ENCODE results near the gene IL22.

The IL22 gene

DNA sequence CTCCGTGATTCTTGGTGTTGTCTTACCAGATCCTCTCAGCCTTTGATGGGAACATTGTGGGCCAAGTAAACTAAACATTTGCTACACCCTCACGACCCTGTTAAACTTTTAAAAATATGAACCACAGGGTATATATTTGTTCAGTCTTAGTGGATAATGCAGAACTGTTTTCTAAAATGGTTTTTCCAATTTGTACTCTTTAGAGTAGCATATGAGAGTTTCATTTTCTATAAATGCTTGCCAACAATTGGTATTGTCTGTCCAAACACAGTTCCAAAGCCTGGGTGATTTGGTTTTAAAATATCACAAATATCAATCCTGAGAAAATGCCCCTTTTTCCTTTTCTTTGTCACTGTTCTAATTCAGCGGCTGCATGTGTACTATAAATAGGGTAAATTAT lies 6.7 kb upstream of the IL22 start:
- Histone ChIP-seq H3F3A (ENCODE audit: low read depth) (no peaks in the 10 kb centered on the region), H2AFZ (ENCODE audit: low read length) (no peak overlapping the region), H3K9me3 (ENCODE audit: insufficient read depth, low read depth, low read length) (no peaks in the 10 kb centered on the region), H3K9ac (ENCODE audit: low read depth, low read length, poor library complexity, severe bottlenecking) (no peak overlapping the region), H3K27me3 (ENCODE audit: insufficient read depth, low read length, poor library complexity, severe bottlenecking) (no peaks in the 10 kb centered on the region), H3K9me2 (replicated peaks; ENCODE audit: low read depth, low read length) (no peaks in the 10 kb centered on the region), H3K4me1 (ENCODE audit: insufficient read depth, low read length, poor library complexity, severe bottlenecking) (peaks cover 26% of the 10 kb centered on the region), H3K4me2 (ENCODE audit: low read depth, low read length, poor library complexity, severe bottlenecking) (no peak overlapping the region), H4K20me1 (ENCODE audit: insufficient read depth, low read length, poor library complexity, severe bottlenecking) (no peaks in the 10 kb centered on the region), H3K36me3 (ENCODE audit: insufficient read depth, low read length) (no peaks in the 10 kb centered on the region), H3K4me3 (ENCODE audit: low read length, poor library complexity, severe bottlenecking) (no peak overlapping the region), H3K79me2 (ENCODE audit: insufficient read depth, low read length) (no peaks in the 10 kb centered on the region)
- TF ChIP-seq, protein P1, sequence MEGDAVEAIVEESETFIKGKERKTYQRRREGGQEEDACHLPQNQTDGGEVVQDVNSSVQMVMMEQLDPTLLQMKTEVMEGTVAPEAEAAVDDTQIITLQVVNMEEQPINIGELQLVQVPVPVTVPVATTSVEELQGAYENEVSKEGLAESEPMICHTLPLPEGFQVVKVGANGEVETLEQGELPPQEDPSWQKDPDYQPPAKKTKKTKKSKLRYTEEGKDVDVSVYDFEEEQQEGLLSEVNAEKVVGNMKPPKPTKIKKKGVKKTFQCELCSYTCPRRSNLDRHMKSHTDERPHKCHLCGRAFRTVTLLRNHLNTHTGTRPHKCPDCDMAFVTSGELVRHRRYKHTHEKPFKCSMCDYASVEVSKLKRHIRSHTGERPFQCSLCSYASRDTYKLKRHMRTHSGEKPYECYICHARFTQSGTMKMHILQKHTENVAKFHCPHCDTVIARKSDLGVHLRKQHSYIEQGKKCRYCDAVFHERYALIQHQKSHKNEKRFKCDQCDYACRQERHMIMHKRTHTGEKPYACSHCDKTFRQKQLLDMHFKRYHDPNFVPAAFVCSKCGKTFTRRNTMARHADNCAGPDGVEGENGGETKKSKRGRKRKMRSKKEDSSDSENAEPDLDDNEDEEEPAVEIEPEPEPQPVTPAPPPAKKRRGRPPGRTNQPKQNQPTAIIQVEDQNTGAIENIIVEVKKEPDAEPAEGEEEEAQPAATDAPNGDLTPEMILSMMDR (conservative IDR thresholded peaks at IDR 0.05; ENCODE audit: low read length): no peak
- no peak for TF ChIP-seq EZH2phosphoT487 (IDR thresholded peaks at IDR 0.05; ENCODE audit: borderline replicate concordance)

DNA sequence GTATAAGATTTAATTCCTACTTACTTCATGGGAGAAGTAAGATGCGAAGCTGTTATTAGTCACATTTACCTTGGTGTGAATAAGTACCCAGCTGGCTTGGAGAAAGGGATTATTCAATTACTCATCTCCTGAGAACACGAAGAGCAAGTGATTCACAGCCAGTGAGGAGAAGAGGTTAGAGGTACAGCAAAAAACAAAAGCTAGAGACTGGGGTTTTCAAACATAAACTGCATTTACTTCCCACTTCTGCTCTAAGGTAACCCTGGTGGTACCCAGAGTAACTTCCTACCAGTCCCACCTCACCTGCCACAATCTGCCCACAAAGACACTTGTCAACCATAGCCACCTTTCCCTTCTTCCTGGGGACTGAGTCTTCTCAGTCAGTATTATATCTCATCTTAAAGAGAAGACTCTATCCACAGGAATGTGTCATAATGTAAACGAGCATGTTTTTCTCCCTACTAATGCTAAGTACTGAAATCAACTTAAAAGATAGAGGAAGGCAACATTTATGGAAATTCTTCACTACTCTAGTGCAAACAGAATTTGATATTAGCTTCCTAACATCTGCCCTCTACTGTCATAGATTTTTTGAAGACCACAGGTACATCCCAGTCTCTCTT lies 6.0 kb upstream of the IL22 start:
- Histone ChIP-seq H2AFZ (ENCODE audit: low read length) (no peak overlapping the region), H4K20me1 (ENCODE audit: insufficient read depth, low read length, poor library complexity, severe bottlenecking) (no peaks in the 10 kb centered on the region), H3K27me3 (ENCODE audit: insufficient read depth, low read length, poor library complexity, severe bottlenecking) (no peaks in the 10 kb centered on the region), H3K9me3 (ENCODE audit: insufficient read depth, low read depth, low read length) (no peaks in the 10 kb centered on the region), H3F3A (ENCODE audit: low read depth) (no peaks in the 10 kb centered on the region), H3K9me2 (replicated peaks; ENCODE audit: low read depth, low read length) (no peaks in the 10 kb centered on the region), H3K36me3 (ENCODE audit: insufficient read depth, low read length) (no peaks in the 10 kb centered on the region), H3K4me1 (ENCODE audit: insufficient read depth, low read length, poor library complexity, severe bottlenecking) (peaks cover 26% of the 10 kb centered on the region), H3K4me2 (ENCODE audit: low read depth, low read length, poor library complexity, severe bottlenecking) (no peak overlapping the region), H3K9ac (ENCODE audit: low read depth, low read length, poor library complexity, severe bottlenecking) (no peak overlapping the region), H3K4me3 (ENCODE audit: low read length, poor library complexity, severe bottlenecking) (no peak overlapping the region), H3K79me2 (ENCODE audit: insufficient read depth, low read length) (no peaks in the 10 kb centered on the region)
- TF ChIP-seq, protein P1 (conservative IDR thresholded peaks at IDR 0.05; ENCODE audit: low read length): no peak
- TF ChIP-seq EZH2phosphoT487 (IDR thresholded peaks at IDR 0.05; ENCODE audit: borderline replicate concordance): no peak

DNA sequence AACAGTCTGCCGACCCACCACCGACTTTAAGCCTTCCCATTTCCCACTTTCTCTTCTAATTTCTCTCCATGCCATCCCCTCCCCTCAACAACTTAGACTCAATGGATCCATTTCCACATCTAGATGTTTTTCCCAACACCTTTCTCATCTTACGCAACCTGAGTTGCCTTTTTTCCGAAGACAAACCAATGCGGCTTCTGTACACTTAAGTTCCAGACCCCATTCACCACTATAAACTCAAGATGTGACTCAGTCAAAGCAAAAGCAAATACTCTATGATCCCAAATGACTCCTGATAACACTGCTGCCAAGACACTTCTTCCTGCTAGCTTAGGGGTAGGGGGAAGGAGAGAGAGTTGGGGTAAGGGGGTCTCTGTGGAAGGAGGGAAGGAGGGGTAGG lies 1.3 kb downstream of the IL22 start:
- no peaks in the 10 kb centered on the region for H3K36me3 ChIP-seq (ENCODE audit: insufficient read depth, low read length)
- H3K4me3 ChIP-seq (ENCODE audit: low read length, poor library complexity, severe bottlenecking): no peak overlapping the region
- no peaks in the 10 kb centered on the region for H4K20me1 ChIP-seq (ENCODE audit: insufficient read depth, low read length, poor library complexity, severe bottlenecking)
- no peaks in the 10 kb centered on the region for H3K9me2 ChIP-seq (replicated peaks; ENCODE audit: low read depth, low read length)
- no peaks in the 10 kb centered on the region for H3K4me1 ChIP-seq (ENCODE audit: insufficient read depth, low read length, poor library complexity, severe bottlenecking)
- H3K27me3 ChIP-seq (ENCODE audit: insufficient read depth, low read length, poor library complexity, severe bottlenecking): no peaks in the 10 kb centered on the region
- no peak overlapping the region for H2AFZ ChIP-seq (ENCODE audit: low read length)
- H3K9me3 ChIP-seq (ENCODE audit: insufficient read depth, low read depth, low read length): no peaks in the 10 kb centered on the region
- no peak overlapping the region for H3K9ac ChIP-seq (ENCODE audit: low read depth, low read length, poor library complexity, severe bottlenecking)
- H3K4me2 ChIP-seq (ENCODE audit: low read depth, low read length, poor library complexity, severe bottlenecking): no peak overlapping the region
- TF ChIP-seq, protein P1 (conservative IDR thresholded peaks at IDR 0.05; ENCODE audit: low read length): no peak
- TF ChIP-seq EZH2phosphoT487 (IDR thresholded peaks at IDR 0.05; ENCODE audit: borderline replicate concordance): no peak
- H3K79me2 ChIP-seq (ENCODE audit: insufficient read depth, low read length): no peaks in the 10 kb centered on the region
- no peaks in the 10 kb centered on the region for H3F3A ChIP-seq (ENCODE audit: low read depth)

Data from Loucy (cell line).